HepG2 (cell line): ENCODE results near the gene FAM3B. TPM values are rescaled to one million over a fixed set of nuclear protein-coding genes. Genes with fewer than 3 reads are reported as not detected.

Experiments
- FOXK1 ChIP-seq: sonication (generic); formaldehyde crosslinking; IDR thresholded peaks from 2 replicates; pipeline ENCODE4 v1.4.0; 2020; ENCODE audit warnings: low read depth, missing genetic modification reagents, borderline replicate concordance
- GATAD2A ChIP-seq: IDR thresholded peaks from 2 replicates; pipeline ENCODE4 v1.6.1; 2016
- NFE2L2 ChIP-seq: fragments of 150-350 bp; IDR thresholded peaks from 2 replicates; pipeline ENCODE4 v1.6.1; 2014; ENCODE audit warnings: low read length
- PHF21A ChIP-seq: sonication (generic); formaldehyde crosslinking; IDR thresholded peaks from 2 replicates; pipeline ENCODE4 v1.5.0; 2020; ENCODE audit warnings: mild to moderate bottlenecking, missing genetic modification reagents
- RNF219 ChIP-seq: sonication (generic); formaldehyde crosslinking; IDR thresholded peaks from 2 replicates; pipeline ENCODE4 v1.5.0; 2020; ENCODE audit warnings: mild to moderate bottlenecking, missing genetic modification reagents
- TCF7L2 ChIP-seq: IDR thresholded peaks from 2 replicates; pipeline ENCODE4 v1.6.1; 2011; ENCODE audit warnings: mild to moderate bottlenecking, low read depth, low read length, moderate library complexity
- TGIF2 ChIP-seq: IDR thresholded peaks from 2 replicates; pipeline ENCODE4 v1.6.1; 2016; ENCODE audit warnings: control low read depth, missing compliant biosample characterization
- YEATS4 ChIP-seq: sonication (generic); formaldehyde crosslinking; IDR thresholded peaks from 2 replicates; pipeline ENCODE4 v1.4.0; 2020; ENCODE audit warnings: missing genetic modification reagents, borderline replicate concordance
- ZBTB10 ChIP-seq: sonication (generic); formaldehyde crosslinking; IDR thresholded peaks from 2 replicates; pipeline ENCODE4 v1.4.0; 2020; ENCODE audit warnings: missing genetic modification reagents, borderline replicate concordance
- ZNF775 ChIP-seq: sonication (generic); formaldehyde crosslinking; IDR thresholded peaks from 2 replicates; pipeline ENCODE4 v1.4.0; 2020; ENCODE audit warnings: missing genetic modification reagents, mild to moderate bottlenecking, moderate library complexity, borderline replicate concordance
- polyA plus RNA-seq, 8 experiments: library from polyadenylated mRNA; depleted of rRNA in 3 of 8; stranded (reverse) in 7 of 8; unstranded in 1 of 8; fragments of >200 nt; fragmentation: Illumina TruSeq in 4 of 8; extraction: Trizol in 4 of 8; gene quantifications; 2 replicates each; pipeline versions ENCODE4 v1.2.1 to v1.2.3, GENCODE V29; 2011 to 2016; ENCODE audit warnings: low read depth in 4 of 8, missing spikeins in 1 of 8, mixed read lengths in 1 of 8; ENCODE audit not compliant: insufficient read depth in 1 of 8
- total RNA-seq, 5 experiments: library from RNA; depleted of rRNA; stranded (reverse); fragments of >200 nt; fragmentation: Illumina TruSeq; extraction: Trizol; gene quantifications; 2 replicates each; pipeline ENCODE4 v1.2.3, GENCODE V29; 2016; ENCODE audit warnings: low read depth in 1 of 5
- TF ChIP-seq, protein P1 (sequence below): sonication (generic); formaldehyde crosslinking; IDR thresholded peaks from 2 replicates; pipeline ENCODE4 v1.9.0; 2021; ENCODE audit warnings: missing genetic modification reagents, mild to moderate bottlenecking, borderline replicate concordance
- TF ChIP-seq, protein P2 (sequence below): sonication (generic); formaldehyde crosslinking; IDR thresholded peaks from 2 replicates; pipeline ENCODE4 v1.4.0; 2020; ENCODE audit warnings: missing genetic modification reagents
- TF ChIP-seq, protein P3 (sequence below): sonication (generic); formaldehyde crosslinking; IDR thresholded peaks from 2 replicates; pipeline ENCODE4 v1.4.0; 2020; ENCODE audit warnings: missing genetic modification reagents
- TF ChIP-seq, protein P4 (sequence below): sonication (generic); IDR thresholded peaks from 2 replicates; pipeline ENCODE4 v1.6.1; 2016; ENCODE audit warnings: low read depth, borderline replicate concordance

The FAM3B gene
- total and polyA plus RNA-seq, 2 of the 13 experiments (the other 11 are each of a cell fraction or from before 2014, with no cell fraction given), result 46.5 to 62.0 TPM

- TF ChIP-seq, protein P1, sequence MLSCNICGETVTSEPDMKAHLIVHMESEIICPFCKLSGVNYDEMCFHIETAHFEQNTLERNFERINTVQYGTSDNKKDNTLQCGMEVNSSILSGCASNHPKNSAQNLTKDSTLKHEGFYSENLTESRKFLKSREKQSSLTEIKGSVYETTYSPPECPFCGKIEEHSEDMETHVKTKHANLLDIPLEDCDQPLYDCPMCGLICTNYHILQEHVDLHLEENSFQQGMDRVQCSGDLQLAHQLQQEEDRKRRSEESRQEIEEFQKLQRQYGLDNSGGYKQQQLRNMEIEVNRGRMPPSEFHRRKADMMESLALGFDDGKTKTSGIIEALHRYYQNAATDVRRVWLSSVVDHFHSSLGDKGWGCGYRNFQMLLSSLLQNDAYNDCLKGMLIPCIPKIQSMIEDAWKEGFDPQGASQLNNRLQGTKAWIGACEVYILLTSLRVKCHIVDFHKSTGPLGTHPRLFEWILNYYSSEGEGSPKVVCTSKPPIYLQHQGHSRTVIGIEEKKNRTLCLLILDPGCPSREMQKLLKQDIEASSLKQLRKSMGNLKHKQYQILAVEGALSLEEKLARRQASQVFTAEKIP (CRISPR knock-in tag), result no peak
- TF ChIP-seq PHF21A (CRISPR knock-in tag), result 0 out of 2 replicates have a peak, but pooled peaks have one; percentile 23
- no peak for TF ChIP-seq RNF219 (CRISPR knock-in tag)
- TF ChIP-seq, protein P2, sequence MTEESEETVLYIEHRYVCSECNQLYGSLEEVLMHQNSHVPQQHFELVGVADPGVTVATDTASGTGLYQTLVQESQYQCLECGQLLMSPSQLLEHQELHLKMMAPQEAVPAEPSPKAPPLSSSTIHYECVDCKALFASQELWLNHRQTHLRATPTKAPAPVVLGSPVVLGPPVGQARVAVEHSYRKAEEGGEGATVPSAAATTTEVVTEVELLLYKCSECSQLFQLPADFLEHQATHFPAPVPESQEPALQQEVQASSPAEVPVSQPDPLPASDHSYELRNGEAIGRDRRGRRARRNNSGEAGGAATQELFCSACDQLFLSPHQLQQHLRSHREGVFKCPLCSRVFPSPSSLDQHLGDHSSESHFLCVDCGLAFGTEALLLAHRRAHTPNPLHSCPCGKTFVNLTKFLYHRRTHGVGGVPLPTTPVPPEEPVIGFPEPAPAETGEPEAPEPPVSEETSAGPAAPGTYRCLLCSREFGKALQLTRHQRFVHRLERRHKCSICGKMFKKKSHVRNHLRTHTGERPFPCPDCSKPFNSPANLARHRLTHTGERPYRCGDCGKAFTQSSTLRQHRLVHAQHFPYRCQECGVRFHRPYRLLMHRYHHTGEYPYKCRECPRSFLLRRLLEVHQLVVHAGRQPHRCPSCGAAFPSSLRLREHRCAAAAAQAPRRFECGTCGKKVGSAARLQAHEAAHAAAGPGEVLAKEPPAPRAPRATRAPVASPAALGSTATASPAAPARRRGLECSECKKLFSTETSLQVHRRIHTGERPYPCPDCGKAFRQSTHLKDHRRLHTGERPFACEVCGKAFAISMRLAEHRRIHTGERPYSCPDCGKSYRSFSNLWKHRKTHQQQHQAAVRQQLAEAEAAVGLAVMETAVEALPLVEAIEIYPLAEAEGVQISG, result peak; percentile 54
- no peak for TF ChIP-seq TGIF2
- no peak for TF ChIP-seq FOXK1 (CRISPR knock-in tag)
- TF ChIP-seq GATAD2A (CRISPR knock-in tag), result no peak
- TF ChIP-seq, protein P3, sequence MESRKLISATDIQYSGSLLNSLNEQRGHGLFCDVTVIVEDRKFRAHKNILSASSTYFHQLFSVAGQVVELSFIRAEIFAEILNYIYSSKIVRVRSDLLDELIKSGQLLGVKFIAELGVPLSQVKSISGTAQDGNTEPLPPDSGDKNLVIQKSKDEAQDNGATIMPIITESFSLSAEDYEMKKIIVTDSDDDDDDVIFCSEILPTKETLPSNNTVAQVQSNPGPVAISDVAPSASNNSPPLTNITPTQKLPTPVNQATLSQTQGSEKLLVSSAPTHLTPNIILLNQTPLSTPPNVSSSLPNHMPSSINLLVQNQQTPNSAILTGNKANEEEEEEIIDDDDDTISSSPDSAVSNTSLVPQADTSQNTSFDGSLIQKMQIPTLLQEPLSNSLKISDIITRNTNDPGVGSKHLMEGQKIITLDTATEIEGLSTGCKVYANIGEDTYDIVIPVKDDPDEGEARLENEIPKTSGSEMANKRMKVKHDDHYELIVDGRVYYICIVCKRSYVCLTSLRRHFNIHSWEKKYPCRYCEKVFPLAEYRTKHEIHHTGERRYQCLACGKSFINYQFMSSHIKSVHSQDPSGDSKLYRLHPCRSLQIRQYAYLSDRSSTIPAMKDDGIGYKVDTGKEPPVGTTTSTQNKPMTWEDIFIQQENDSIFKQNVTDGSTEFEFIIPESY (CRISPR knock-in tag), result peak; percentile 80
- no peak for TF ChIP-seq NFE2L2
- no peak for TF ChIP-seq ZNF775
- TF ChIP-seq, protein P4, sequence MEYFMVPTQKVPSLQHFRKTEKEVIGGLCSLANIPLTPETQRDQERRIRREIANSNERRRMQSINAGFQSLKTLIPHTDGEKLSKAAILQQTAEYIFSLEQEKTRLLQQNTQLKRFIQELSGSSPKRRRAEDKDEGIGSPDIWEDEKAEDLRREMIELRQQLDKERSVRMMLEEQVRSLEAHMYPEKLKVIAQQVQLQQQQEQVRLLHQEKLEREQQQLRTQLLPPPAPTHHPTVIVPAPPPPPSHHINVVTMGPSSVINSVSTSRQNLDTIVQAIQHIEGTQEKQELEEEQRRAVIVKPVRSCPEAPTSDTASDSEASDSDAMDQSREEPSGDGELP, result no peak
- no peak for TF ChIP-seq TCF7L2
- no peak for TF ChIP-seq YEATS4
- no peak for TF ChIP-seq ZBTB10
Measured at GRCh38 chr21:41321211-41321907, 4.8 kb downstream of the FAM3B start (continued).
